ENCODE data around the gene SEC11C. TPM values are rescaled to one million over a fixed set of nuclear protein-coding genes. Genes with fewer than 3 reads are reported as not detected.
A peak's percentile ranks its signal among the peaks of the same experiment; 100 is the strongest.

Gene SEC11C
- total RNA-seq, 1 experiment from 2014 or later, result 38.0 TPM

- Histone ChIP-seq H3K4me2 (ENCODE audit: insufficient read depth, insufficient read length, low read length) (no peak overlapping the region), H3K79me2 (ENCODE audit: insufficient read depth, low read length) (peaks cover 3% of the 10 kb centered on the region; the same call in 1 of the 2 replicates), H3K23me2 (ENCODE audit: insufficient read length, low read depth, low read length, poor library complexity, severe bottlenecking) (peaks cover 2% of the 10 kb centered on the region), H3K9me3 (ENCODE audit: control insufficient read depth, low read depth, low read length) (no peaks in the 10 kb centered on the region), H4K5ac (ENCODE audit: insufficient read length, low read depth, low read length) (no peak overlapping the region), H3K14ac (ENCODE audit: insufficient read depth, low read length) (peak overlapping the region; percentile 8; the same call in 1 of the 2 replicates), H4K20me1 (ENCODE audit: control insufficient read depth, insufficient read depth, insufficient read length) (no peaks in the 10 kb centered on the region), H2AFZ (ENCODE audit: low read length) (no peak overlapping the region), H3K18ac (ENCODE audit: insufficient read length, low read depth, low read length) (no peak overlapping the region), H2BK15ac (ENCODE audit: low read depth, low read length) (no peak overlapping the region), H3K56ac (ENCODE audit: insufficient read length, low read depth, low read length) (no peak overlapping the region), H2BK120ac (ENCODE audit: low read depth, low read length, poor library complexity, severe bottlenecking) (no peak overlapping the region), H2BK5ac (ENCODE audit: insufficient read length, low read length) (no peak overlapping the region), H2BK20ac (ENCODE audit: low read depth, low read length, poor library complexity, severe bottlenecking) (no peak overlapping the region), H2BK12ac (ENCODE audit: insufficient read length, low read depth, low read length) (no peak overlapping the region), H4K8ac (replicated peaks; ENCODE audit: insufficient read length, low read depth, low read length) (no peak overlapping the region), H4K91ac (ENCODE audit: insufficient read length, low read depth, low read length) (no peak overlapping the region), H3K4me1 (ENCODE audit: insufficient read depth, low read length) (no peaks in the 10 kb centered on the region; the same call in 1 of the 2 replicates), H3K23ac (ENCODE audit: insufficient read length, low read depth, low read length) (no peak overlapping the region), H3K27me3 (ENCODE audit: insufficient read depth, low read length) (no peaks in the 10 kb centered on the region), H3K4ac (ENCODE audit: low read depth, low read length) (no peak overlapping the region), H3K9ac (ENCODE audit: extremely low read depth, insufficient read length, low read length) (no peak overlapping the region), H3T11ph (ENCODE audit: low read length) (no peak overlapping the region), H2AK5ac (ENCODE audit: insufficient read length, low read length) (no peak overlapping the region), H3K79me1 (ENCODE audit: insufficient read depth, low read depth, low read length, poor library complexity, severe bottlenecking) (no peaks in the 10 kb centered on the region), H3K27ac (ENCODE audit: insufficient read length, low read depth, low read length) (no peak overlapping the region)
- no peak for DNase-seq
- peaks cover 0 to 7% (median 6%) of the 10 kb centered on the region in 3 experiments; a peak in 4 of 7 replicates for H3K36me3 Mint-ChIP-seq (ENCODE audit: insufficient read depth in 1 of 3, low read depth in 3 of 3)
- H3K4me1 Mint-ChIP-seq, result no peaks in the 10 kb centered on the region; a peak in 2 of 4 replicates
- no peaks in the 10 kb centered on the region for H3K27me3 Mint-ChIP-seq (ENCODE audit: low read depth)
- TF ChIP-seq CTCF (conservative IDR thresholded peaks at IDR 0.05), result no peak
- WGBS (ENCODE audit: extremely low coverage, insufficient read length, low lambda C conversion rate), result no CpG with 5 or more reads among the region's 8 CpGs
- no peaks in the 10 kb centered on the region for H3K9me3 Mint-ChIP-seq
- no peak overlapping the region; a peak in 1 of 7 replicates for H3K27ac Mint-ChIP-seq
- no peak overlapping the region for H3K4me3 Mint-ChIP-seq
Measured at GRCh38 chr18:59148192-59148591, 8.5 kb downstream of the SEC11C start.

All from H9 (cell line).